GM13977 (cell line): ENCODE results near the gene NTN1.
"Not testable (repeated sequence)": the region's sequence is repeated elsewhere in the genome, so short reads cannot be mapped to it uniquely, and the experiment has no call there.

ENCODE experiments used
- DNase-seq: peaks from one replicate; pipeline ENCODE4 v3.0.0; 2012; ENCODE audit warnings: low spot score
- in situ Hi-C: fragments of 300-500 bp; cut with MboI; formaldehyde crosslinking; loops from one replicate; pipeline ENCODE4 v1.12.0; 2022; ENCODE audit warnings: low sequenced_read_pairs, low pct_unique_long_range_greater_than_20kb, mixed read lengths, inconsistent platforms; ENCODE audit not compliant: unreplicated experiment
- TF ChIP-seq, protein P1 (sequence below): IDR thresholded peaks from 2 replicates; pipeline ENCODE4 v1.5.1; 2012; ENCODE audit warnings: mild to moderate bottlenecking, control low read depth; ENCODE audit not compliant: insufficient read depth; ENCODE audit errors: extremely low read depth, missing control alignments

The NTN1 gene

DNA sequence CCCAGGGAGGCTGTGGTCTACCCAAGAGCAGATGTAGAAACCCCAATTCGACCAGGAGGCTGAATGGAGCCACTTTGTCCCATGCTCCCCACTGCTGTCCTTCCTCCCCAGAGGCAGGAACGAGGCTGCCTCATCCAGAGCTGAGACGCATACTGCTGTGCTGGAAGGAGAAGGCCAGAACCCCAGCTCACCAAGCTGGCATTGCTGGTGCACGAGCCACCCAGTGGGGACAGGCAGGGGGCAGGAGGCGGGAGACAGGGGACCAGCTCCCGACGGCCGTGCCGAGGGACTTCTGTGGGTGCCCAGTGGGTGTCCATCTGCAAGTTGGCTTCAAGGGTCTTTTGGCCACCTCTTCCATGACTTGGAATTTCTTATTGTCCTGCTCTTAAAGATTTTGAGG is 66.6 kb downstream of the NTN1 start:
- in situ Hi-C loops, result no loop called here
- TF ChIP-seq, protein P1, sequence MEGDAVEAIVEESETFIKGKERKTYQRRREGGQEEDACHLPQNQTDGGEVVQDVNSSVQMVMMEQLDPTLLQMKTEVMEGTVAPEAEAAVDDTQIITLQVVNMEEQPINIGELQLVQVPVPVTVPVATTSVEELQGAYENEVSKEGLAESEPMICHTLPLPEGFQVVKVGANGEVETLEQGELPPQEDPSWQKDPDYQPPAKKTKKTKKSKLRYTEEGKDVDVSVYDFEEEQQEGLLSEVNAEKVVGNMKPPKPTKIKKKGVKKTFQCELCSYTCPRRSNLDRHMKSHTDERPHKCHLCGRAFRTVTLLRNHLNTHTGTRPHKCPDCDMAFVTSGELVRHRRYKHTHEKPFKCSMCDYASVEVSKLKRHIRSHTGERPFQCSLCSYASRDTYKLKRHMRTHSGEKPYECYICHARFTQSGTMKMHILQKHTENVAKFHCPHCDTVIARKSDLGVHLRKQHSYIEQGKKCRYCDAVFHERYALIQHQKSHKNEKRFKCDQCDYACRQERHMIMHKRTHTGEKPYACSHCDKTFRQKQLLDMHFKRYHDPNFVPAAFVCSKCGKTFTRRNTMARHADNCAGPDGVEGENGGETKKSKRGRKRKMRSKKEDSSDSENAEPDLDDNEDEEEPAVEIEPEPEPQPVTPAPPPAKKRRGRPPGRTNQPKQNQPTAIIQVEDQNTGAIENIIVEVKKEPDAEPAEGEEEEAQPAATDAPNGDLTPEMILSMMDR, result no peak
- DNase-seq, result no peak

DNA sequence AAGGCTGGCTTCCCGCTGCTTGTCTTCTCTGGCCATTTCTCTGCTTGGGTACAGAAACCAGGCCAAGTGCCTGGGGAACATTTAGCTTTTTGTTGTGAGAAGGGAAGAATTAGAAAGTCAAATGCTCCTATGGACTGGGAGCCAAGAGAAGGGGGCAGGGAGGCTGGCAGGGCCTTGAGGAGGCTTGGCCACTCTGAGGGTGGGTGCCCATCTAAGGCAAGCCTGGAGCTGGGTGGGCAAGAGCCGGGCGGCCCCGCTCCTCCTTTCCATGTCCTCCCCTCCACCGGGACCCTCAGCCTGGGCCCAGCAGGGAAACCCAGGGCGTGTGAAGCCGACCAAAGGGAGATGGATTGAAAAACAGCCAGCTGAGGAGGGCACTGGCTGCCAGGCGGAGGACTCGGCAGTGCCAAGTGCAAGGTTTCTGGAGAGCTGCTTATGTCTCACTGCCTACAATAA is 69.4 kb downstream of the NTN1 start:
- TF ChIP-seq, protein P1, result no peak
- in situ Hi-C loops, result no loop called here

DNA sequence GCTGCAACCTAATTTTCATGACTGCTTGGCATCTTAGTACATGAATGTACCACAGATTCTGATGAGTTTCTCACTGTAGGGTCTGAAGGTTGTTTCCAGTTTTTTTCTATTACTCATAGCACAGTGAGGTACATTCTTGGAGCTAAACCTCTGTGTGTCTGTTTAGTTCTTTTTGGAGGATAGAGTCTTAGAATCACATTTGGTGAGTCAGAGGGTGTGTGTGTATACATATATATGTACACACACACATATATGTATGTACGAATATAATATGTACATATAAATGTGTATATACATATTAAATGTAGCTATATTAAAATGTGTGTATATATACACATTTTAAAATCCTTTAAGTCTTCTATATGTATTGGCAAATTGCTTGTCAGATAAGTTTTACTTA is 72.9 kb downstream of the NTN1 start:
- in situ Hi-C loops, result no loop called here
- TF ChIP-seq, protein P1, result no peak
- no peak for DNase-seq

More for the DNA sequence above, 69.4 kb downstream of the NTN1 start:
- DNase-seq, result no peak

DNA sequence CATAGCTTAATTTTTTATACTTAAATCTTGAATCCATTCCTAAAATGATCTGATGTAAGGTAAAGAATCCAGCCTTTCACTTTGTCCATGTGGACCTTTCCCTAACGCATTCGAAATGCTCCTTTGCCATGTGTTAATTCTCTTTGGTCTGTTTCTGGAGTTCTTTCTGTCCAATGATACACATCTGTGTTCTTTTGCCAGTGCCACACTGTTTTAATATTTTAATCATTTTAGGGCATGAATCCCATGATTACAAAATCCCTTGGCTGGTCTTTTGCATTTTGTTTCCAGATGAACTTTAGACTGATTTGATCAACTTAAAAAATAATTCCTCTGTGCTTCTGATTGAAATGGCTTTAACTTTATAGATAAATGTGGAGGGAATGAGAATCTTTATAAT is 74.1 kb downstream of the NTN1 start:
- DNase-seq, result no peak
- in situ Hi-C loops, result no loop called here
- TF ChIP-seq, protein P1, result no peak

DNA sequence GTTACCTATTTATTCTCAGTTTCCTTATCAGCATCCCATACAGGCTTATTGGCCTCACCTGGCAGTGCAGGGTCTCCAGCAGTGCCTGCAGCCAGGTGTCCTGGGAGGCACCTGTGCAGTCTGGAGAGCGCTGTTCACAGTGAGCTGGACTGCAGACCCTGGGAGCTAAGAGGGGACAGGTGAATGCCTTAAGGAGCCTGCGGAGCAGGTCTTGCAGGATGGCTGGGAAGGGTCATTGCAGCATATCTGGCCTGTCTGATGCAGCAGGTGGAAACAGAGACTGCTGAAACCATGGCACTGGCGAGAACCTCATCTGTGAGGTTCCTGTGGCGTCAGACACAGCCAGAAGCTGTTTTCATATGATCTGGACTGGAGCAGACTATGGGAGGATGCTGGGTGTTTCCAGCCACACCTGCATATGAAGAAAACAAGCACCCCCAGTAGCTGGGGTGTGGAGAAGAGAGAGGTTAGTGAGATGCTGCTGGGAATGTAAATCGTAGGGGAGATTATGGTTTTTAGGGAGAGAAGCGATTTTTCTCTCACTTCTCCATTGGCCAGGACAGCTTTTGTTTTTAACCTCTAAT is 77.0 kb downstream of the NTN1 start:
- TF ChIP-seq, protein P1, result no peak
- DNase-seq, result no peak
- in situ Hi-C loops, result no loop called here

DNA sequence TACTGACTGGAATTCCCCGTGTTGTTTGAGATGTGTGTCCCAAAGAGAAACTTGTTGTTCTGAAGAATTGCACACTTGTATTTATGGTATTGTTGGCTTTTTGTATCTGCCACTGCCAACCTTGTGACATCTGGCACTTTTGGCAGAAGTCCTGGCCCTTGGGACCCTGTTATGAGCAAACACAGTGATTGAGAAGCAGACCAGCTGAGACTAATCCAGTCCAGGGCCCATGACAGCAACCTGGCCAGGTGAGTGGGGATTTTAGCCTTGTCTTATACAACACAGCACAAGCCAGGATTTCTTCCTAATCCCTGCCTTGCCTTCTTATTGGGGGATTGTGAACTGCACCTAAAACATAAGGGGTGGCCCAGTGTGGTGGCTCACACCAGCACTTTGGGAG is 80.0 kb downstream of the NTN1 start:
- in situ Hi-C loops, result no loop called here
- no peak for DNase-seq
- TF ChIP-seq, protein P1, result no peak

DNA sequence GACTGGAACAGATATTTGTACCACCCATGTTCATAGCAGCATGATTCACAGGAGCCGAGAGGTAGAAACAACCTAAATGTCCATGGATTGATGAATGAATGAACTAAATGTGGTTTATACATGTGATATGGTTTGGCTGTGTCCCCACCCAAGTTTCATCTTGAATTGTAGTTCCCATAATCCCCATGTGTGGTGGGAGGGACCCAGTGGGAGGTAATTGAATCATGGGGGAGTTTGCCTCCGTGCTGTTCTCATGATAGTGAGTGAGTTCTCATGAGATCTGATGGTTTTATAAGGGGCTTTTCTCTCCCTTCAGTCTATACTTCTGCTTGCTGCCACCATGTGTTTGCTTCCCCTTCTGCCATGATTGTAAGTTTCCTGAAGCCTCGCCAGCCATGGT is 81.9 kb downstream of the NTN1 start:
- in situ Hi-C loops, DNase-seq: not testable (repeated sequence)
